M059J (cell line): ENCODE measurements around the gene ZNF629. TPM values are rescaled to one million over a fixed set of nuclear protein-coding genes. Genes with fewer than 3 reads are reported as not detected.

Source experiments
- total RNA-seq: library from RNA; depleted of rRNA; stranded (reverse); fragments of >200 nt; shearing (Covaris generic); gene quantifications from 2 replicates; pipeline ENCODE4 v1.2.3, GENCODE V29; 2014; rRNA removed

Gene ZNF629
- total RNA-seq, 1 experiment from 2014 or later = 23.0 TPM

Other genes with a start within 250 kb of the ZNF629 start
- gene ZNF764, start 228.8 kb downstream of the ZNF629 start, total RNA-seq = 3.8 and 9.4 TPM in 2 replicates
- 7.6 and 10.5 TPM in 2 replicates for gene ZNF688, start 215.5 kb downstream of the ZNF629 start, total RNA-seq
- gene ZNF785, start 201.5 kb downstream of the ZNF629 start, total RNA-seq = 4.0 and 6.3 TPM in 2 replicates
- 9.9 and 12.7 TPM in 2 replicates for gene ZNF689, start 176.8 kb downstream of the ZNF629 start, total RNA-seq
- gene PRR14, start 136.2 kb downstream of the ZNF629 start, total RNA-seq = 6.1 and 14.1 TPM in 2 replicates
- 7.5 and 14.2 TPM in 2 replicates for gene FBRS, start 128.8 kb downstream of the ZNF629 start, total RNA-seq
- gene SRCAP, start 88.0 kb downstream of the ZNF629 start, total RNA-seq = 6.9 and 11.7 TPM in 2 replicates
- gene PHKG2, start 38.8 kb downstream of the ZNF629 start, total RNA-seq = 39.6 and 57.4 TPM in 2 replicates
- gene CFAP119, start 25.1 kb downstream of the ZNF629 start, total RNA-seq = 4.8 and 5.2 TPM in 2 replicates
- gene RNF40, start 24.9 kb downstream of the ZNF629 start, total RNA-seq = 72.4 and 104 TPM in 2 replicates
- 33.6 and 34.7 TPM in 2 replicates for gene BCL7C, start 106.9 kb upstream of the ZNF629 start, total RNA-seq
- 0.42 TPM in 1 of 2 replicates, not detected in the other for gene CTF1, start 109.4 kb upstream of the ZNF629 start, total RNA-seq
- gene FBXL19, start 136.4 kb upstream of the ZNF629 start, total RNA-seq = 10.5 and 16.8 TPM in 2 replicates
- 46.0 and 58.5 TPM in 2 replicates for gene ORAI3, start 161.9 kb upstream of the ZNF629 start, total RNA-seq
- 1.4 and 3.9 TPM in 2 replicates for gene SETD1A, start 170.5 kb upstream of the ZNF629 start, total RNA-seq
- 7.0 and 8.2 TPM in 2 replicates for gene HSD3B7, start 198.0 kb upstream of the ZNF629 start, total RNA-seq
- gene STX1B, start 223.4 kb upstream of the ZNF629 start, total RNA-seq = 0.20 and 0.37 TPM in 2 replicates
- 11.7 and 26.7 TPM in 2 replicates for gene STX4, start 246.4 kb upstream of the ZNF629 start, total RNA-seq